Epithelial cell of esophagus (primary cell): ENCODE data around the gene PLXNB1.

ENCODE experiments used
- DNase-seq: peaks from one replicate; pipeline ENCODE4 v3.0.0; 2010; ENCODE audit warnings: low read depth
- H3K4me3 ChIP-seq: 2 replicates; pipeline ENCODE4 v1.5.1; 2011; ENCODE audit warnings: mild to moderate bottlenecking, low read length, control low read depth
- TF ChIP-seq, protein P1 (sequence below): IDR thresholded peaks from 2 replicates; pipeline ENCODE4 v1.5.1; 2011; ENCODE audit warnings: low read depth, mild to moderate bottlenecking, low read length, control low read depth, inconsistent platforms; ENCODE audit not compliant: insufficient read depth; ENCODE audit errors: missing control alignments

Gene PLXNB1

DNA sequence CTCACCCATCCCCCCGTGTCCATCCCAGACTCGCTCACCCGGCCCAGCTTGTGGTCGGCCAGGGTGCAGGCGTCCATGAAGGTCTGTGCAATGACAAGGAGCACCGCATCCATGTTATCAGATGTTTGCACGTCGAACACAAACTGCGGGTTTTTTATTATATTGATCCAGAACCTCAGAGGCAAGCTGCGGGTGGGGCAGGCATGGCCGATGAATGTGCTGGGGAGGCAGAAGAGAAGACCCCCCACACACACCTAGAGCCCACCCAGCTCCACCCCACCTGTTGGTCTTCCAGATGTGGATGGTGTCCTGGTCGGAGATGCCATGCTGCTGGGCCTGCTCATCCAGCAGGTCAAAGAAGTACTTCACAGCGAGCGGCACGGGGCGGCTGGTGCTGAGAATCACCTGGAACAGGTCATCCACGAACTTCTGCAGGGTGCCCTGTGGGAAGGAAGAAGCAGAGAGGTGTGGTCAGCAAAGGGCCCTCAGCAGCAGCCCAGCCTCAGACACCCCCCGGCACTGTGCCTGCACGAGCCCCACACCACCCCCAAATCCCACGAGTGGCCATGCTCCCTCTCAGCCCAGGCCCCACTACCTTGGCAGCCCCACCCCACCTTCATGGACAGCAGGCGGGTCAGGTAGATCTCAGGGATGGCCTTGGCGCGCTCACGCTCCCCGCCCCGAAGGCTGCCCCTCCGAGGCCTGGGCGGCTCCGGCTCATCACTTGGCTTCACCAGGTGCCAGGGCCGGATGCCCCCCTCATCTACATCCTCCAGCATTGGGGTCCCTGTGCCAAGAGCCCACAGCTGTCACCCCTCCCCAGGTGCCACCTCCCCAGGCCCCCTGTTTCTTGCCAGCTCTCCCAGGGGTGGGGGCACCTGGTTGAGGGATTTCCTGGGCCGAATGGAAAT is 20.3 kb downstream of the PLXNB1 start:
- no peak for DNase-seq
- H3K4me3 ChIP-seq, result no peak overlapping the region
- TF ChIP-seq, protein P1, sequence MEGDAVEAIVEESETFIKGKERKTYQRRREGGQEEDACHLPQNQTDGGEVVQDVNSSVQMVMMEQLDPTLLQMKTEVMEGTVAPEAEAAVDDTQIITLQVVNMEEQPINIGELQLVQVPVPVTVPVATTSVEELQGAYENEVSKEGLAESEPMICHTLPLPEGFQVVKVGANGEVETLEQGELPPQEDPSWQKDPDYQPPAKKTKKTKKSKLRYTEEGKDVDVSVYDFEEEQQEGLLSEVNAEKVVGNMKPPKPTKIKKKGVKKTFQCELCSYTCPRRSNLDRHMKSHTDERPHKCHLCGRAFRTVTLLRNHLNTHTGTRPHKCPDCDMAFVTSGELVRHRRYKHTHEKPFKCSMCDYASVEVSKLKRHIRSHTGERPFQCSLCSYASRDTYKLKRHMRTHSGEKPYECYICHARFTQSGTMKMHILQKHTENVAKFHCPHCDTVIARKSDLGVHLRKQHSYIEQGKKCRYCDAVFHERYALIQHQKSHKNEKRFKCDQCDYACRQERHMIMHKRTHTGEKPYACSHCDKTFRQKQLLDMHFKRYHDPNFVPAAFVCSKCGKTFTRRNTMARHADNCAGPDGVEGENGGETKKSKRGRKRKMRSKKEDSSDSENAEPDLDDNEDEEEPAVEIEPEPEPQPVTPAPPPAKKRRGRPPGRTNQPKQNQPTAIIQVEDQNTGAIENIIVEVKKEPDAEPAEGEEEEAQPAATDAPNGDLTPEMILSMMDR, result no peak

DNA sequence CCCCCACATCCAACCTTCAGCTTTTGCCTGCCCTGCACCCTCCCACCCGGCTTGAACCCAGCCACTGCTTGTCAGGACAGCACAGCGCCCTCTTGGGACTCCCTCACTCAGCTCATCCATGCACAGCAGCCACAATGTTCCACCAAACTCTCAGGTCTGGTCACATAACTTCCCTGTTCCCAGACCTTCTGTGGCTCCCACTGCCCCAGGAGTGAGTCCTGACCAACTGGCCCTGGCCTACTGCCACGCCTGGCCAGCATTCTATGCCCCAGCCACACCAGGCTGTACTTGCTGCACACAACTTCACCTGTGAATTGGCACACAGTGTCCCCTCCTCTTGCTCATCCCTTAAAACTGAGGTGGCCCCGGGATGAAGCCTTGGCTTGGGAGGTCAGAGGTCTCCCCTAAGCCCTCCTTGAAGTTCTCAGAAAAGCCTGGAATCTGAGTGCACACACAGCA is 21.0 kb downstream of the PLXNB1 start:
- DNase-seq, result no peak
- TF ChIP-seq, protein P1, result no peak
- H3K4me3 ChIP-seq, result no peak overlapping the region

DNA sequence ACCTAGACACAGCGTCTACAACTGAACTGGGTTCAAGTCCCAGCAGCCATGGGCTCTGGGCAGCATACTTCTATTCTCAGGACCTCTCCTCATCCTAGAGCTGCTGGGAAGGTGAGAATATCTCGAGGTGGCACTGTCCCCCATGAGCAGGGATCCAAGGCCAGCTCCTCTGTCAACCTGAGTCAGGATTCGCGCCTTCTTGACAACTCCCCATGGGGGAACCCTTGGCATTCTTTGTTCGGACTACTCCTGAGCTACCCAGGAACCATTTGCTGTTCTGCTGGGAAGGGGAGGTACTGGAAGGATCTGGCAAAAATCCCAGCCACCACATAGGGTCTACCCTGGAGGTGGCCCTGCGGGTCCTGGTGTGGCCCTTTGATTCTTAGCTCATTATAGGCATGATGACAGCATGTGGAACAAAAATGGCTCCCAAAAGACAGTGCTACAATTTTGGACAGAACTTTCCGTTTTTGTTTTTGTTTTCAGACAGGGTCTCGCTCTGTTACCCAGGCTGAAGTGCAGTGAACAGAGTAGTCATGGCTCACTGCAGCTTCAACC is 22.3 kb downstream of the PLXNB1 start:
- no peak for DNase-seq
- TF ChIP-seq, protein P1, result no peak
- H3K4me3 ChIP-seq, result no peak overlapping the region

DNA sequence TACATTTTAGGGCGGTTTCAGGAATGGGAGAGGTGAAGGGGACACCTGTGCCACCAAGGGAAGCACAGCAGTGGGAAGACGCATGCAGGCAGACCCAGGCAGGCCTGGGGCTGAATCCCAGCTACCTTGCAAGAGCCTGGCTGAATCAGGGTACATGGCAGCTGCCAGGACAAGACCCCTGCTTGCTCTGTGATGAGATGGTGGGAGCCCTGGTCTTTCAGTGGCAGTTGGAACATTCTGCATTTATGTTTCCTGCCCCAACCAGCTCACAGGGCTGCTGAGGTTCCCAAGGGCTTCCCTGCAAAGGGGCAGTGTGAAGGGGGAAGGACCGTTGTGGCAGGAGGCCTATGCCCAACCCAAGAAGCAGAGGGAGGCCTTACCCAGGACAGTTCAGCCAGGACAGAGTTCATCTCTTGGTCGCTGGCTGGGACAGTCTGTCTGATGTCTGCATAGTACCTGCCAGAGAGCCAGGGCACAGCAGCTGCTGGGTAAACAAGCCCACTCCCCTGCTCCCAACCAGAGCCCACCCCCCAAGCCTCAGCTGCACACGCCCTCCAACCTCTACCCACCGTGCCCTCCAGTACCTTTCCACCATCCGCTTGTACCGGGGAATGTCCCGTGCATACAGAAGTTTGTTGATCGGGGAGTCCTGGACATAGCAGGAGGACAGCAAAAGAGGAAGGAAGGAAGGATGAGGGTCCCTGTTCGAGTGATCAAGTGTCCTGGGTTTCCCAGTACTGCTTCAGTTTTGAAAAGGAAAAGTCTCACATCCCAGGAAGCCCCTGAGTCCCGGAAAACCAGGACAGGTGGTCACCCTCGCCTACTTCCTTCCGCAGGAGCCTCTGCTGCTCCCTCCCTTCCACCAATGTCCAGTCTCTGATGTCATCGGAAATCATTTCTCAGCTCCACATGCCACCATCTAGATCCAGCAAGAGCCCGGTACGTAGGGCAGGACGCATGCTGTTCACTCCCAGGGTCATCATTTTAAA is 23.1 kb downstream of the PLXNB1 start:
- DNase-seq, result no peak
- no peak overlapping the region for H3K4me3 ChIP-seq
- TF ChIP-seq, protein P1, result no peak

DNA sequence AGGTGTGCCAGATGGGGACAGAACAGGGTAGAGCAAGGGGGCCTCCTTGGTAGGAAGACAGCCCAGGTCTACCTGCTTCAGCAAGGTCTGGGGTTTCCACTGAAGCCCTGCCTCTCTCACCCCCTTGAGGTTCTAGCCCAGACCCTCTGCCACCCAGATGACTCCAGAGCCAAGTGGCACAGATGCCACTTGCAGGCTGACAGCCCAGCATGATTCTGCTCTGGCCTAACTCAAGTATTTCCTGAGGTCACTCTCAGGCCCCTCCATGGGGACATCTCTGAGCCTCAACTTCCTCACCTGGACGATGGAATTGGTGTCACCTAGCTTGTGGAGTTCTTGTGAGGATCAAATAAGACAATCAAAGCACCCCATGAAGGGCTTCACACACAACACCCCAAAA is 23.9 kb downstream of the PLXNB1 start:
- no peak overlapping the region for H3K4me3 ChIP-seq
- TF ChIP-seq, protein P1, result no peak
- no peak for DNase-seq

DNA sequence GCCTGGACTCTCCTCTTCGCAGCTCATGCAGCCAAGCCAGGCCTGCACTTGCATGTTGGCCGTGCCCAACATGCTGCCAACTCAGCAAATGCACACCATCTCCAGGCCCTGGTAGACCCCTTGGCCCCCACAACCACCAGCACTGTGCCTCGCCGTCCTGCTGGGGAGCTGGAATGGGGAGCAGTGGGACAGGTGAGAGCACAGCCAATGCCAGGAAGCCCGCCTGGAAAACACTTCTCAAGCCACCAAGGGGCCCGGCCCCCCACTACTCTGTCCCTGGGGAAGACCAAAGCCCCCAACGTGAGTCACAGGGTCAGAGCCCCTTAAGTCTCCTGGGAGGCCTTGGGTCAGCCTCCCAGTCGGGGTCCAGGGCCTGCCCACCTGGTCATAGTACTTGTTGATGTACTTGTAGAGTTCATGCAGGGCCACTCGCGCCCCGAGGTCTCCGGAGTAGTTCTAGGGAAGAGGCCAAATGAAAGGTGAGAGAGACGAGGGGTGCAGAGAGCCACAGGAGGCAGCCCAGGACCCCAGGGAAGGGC is 24.5 kb downstream of the PLXNB1 start:
- no peak for DNase-seq
- TF ChIP-seq, protein P1, result no peak
- no peak overlapping the region for H3K4me3 ChIP-seq
